Endothelial cell of umbilical vein (primary cell): ENCODE results near the gene PRPF8. TPM values are rescaled to one million over a fixed set of nuclear protein-coding genes. Genes with fewer than 3 reads are reported as not detected.

Experiments used
- BruUV-seq: library from RNA; stranded (reverse); fragments of 400-500 nt; replicated peaks from 2 replicates; lab custom pipeline; 2021; lab: Mats Ljungman, UMichigan
- CTCF ChIA-PET: fragments of 300-600, 350-600 bp; sonication (Branson Sonifier 250); formaldehyde crosslinking; loops from one replicate; lab custom pipeline; 2021; ENCODE audit warnings: antibody characterized with exemption, inconsistent platforms; lab: Charles Lee
- POLR2A ChIA-PET: fragments of 300-600, 350-600 bp; sonication (Branson Sonifier 250); formaldehyde crosslinking; loops from one replicate; lab custom pipeline; 2021; ENCODE audit warnings: antibody characterized with exemption, inconsistent platforms; lab: Charles Lee
- DNase-seq: peaks from one replicate; pipeline ENCODE4 v3.0.0-alpha.2; 2011; ENCODE audit warnings: low read depth, low spot score
- FAIRE-seq: peaks from 2 replicates; lab custom pipeline; 2011; peaks lifted over from hg19 to GRCh38; lab: Jason Lieb, UNC
- H2AFZ ChIP-seq: 2 replicates; pipeline ENCODE4 v1.6.0; 2012; ENCODE audit warnings: low read depth, low read length, control low read depth, inconsistent platforms
- H3K27ac ChIP-seq: 2 replicates; pipeline ENCODE4 v1.5.1; 2011; ENCODE audit warnings: low read depth, mild to moderate bottlenecking, control low read depth, low read length, moderate library complexity; ENCODE audit not compliant: insufficient read depth
- H3K27me3 ChIP-seq, 2 experiments: 2 replicates each; pipeline versions ENCODE4 v1.6.0 to v1.6.1; 2011; ENCODE audit warnings: low read length in 2 of 2, mixed read lengths in 1 of 2; ENCODE audit not compliant: control insufficient read depth in 2 of 2, insufficient read depth in 2 of 2
- H3K36me3 ChIP-seq, 2 experiments: 2 replicates in 1 of 2; 3 replicates in 1 of 2; pipeline ENCODE4 v1.5.1; 2011; ENCODE audit warnings: low read length in 2 of 2, mild to moderate bottlenecking in 1 of 2, moderate library complexity in 1 of 2; ENCODE audit not compliant: control insufficient read depth in 2 of 2, insufficient read depth in 2 of 2; ENCODE audit errors: extremely low read depth in 1 of 2
- H3K4me1 ChIP-seq: 3 replicates; pipeline ENCODE4 v1.5.1; 2011; ENCODE audit warnings: mild to moderate bottlenecking, low read length; ENCODE audit not compliant: control insufficient read depth, insufficient read depth; ENCODE audit errors: extremely low read depth
- H3K4me2 ChIP-seq: 2 replicates; pipeline ENCODE4 v1.6.1; 2011; ENCODE audit warnings: low read length, control low read depth, mixed read lengths; ENCODE audit not compliant: insufficient read depth
- H3K4me3 ChIP-seq, 3 experiments: fragments of 200-600 bp in 1 of 3; sonication (generic), shearing (Covaris generic) in 1 of 3; replicated peaks in 1 of 3; 2 replicates each; pipeline ENCODE4 v1.5.1; 2011 to 2016; ENCODE audit warnings: control low read depth in 3 of 3, low read length in 3 of 3, mild to moderate bottlenecking in 2 of 3, inconsistent platforms in 1 of 3, low read depth in 1 of 3, moderate library complexity in 1 of 3; ENCODE audit not compliant: insufficient read depth in 1 of 3
- H3K79me2 ChIP-seq: 2 replicates; pipeline ENCODE4 v1.6.0; 2012; ENCODE audit warnings: low read length, inconsistent platforms; ENCODE audit not compliant: control insufficient read depth, insufficient read depth
- H3K9ac ChIP-seq: replicated peaks from 2 replicates; pipeline ENCODE3; 2011; ENCODE audit warnings: low read length, control low read depth; ENCODE audit not compliant: insufficient read depth; ENCODE audit errors: extremely low read depth
- H3K9me1 ChIP-seq: replicated peaks from 3 replicates; pipeline ENCODE4 v1.6.0; 2011; ENCODE audit warnings: mild to moderate bottlenecking, low read length; ENCODE audit not compliant: control insufficient read depth, insufficient read depth; ENCODE audit errors: extremely low read depth
- H3K9me3 ChIP-seq: replicated peaks from 2 replicates; pipeline ENCODE4 v1.5.1; 2012; ENCODE audit warnings: low read length, inconsistent platforms; ENCODE audit not compliant: control insufficient read depth, insufficient read depth
- H4K20me1 ChIP-seq: replicated peaks from 2 replicates; pipeline ENCODE3; 2011; ENCODE audit warnings: mild to moderate bottlenecking, low read length; ENCODE audit not compliant: control insufficient read depth, insufficient read depth; ENCODE audit errors: extremely low read depth
- EZH2 ChIP-seq: IDR thresholded peaks from 2 replicates; pipeline ENCODE4 v1.6.1; 2012; ENCODE audit warnings: borderline replicate concordance, low read depth, mild to moderate bottlenecking, moderate library complexity, low read length, inconsistent platforms; ENCODE audit not compliant: severe bottlenecking
- FOS ChIP-seq: IDR thresholded peaks from 2 replicates; pipeline ENCODE4 v1.6.1; 2011; ENCODE audit warnings: mild to moderate bottlenecking, low read length, moderate library complexity, borderline replicate concordance; ENCODE audit not compliant: insufficient read depth
- JUN ChIP-seq: IDR thresholded peaks from 2 replicates; pipeline ENCODE4 v1.6.1; 2011; ENCODE audit warnings: borderline replicate concordance, low read depth; ENCODE audit not compliant: insufficient read length, insufficient read depth
- MYC ChIP-seq: IDR thresholded peaks from one replicate; pipeline ENCODE4 v1.6.1; 2011; ENCODE audit warnings: mild to moderate bottlenecking, low read depth, low read length
- POLR2A ChIP-seq: IDR thresholded peaks from 2 replicates; pipeline ENCODE4 v1.6.1; 2012; ENCODE audit warnings: low read depth, mild to moderate bottlenecking, control low read depth, low read length
- POLR2AphosphoS5 ChIP-seq: IDR thresholded peaks from 2 replicates; pipeline ENCODE4 v1.6.1; 2012; ENCODE audit warnings: low read depth, mild to moderate bottlenecking, control low read depth, low read length, moderate library complexity; ENCODE audit not compliant: insufficient read depth
- dilution Hi-C: fragments of 300-500 bp; cut with MboI; formaldehyde crosslinking; loops from one replicate; pipeline ENCODE4 v1.15.0; 2019; ENCODE audit warnings: low sequenced_read_pairs; ENCODE audit not compliant: extremely low pct_ligation_motif_present
- intact Hi-C: fragments of 100-400 bp; cut with micrococcal nuclease; formaldehyde crosslinking; loops from one replicate; pipeline ENCODE4 v1.10.0; 2022
- polyA plus RNA-seq, 4 experiments: library from polyadenylated mRNA; depleted of rRNA in 3 of 4; stranded (reverse) in 3 of 4; unstranded in 1 of 4; fragments of >200 nt; gene quantifications; 2 replicates each; pipeline versions ENCODE4 v1.2.1 to v1.2.3, GENCODE V29; 2011 to 2012; ENCODE audit warnings: missing spikeins in 1 of 4
- total RNA-seq: library from RNA; stranded (reverse); gene quantifications from 2 replicates; pipeline ENCODE4 v1.2.3, GENCODE V29; 2021
- TF ChIP-seq, protein P1 (sequence below), 2 donors: IDR thresholded peaks; 1 replicate in 1 of 2; 2 replicates in 1 of 2; pipeline ENCODE4 v1.5.1; 2011; ENCODE audit warnings: low read length in 2 of 2, mild to moderate bottlenecking in 2 of 2, moderate library complexity in 2 of 2, control low read depth in 1 of 2, inconsistent platforms in 1 of 2, low read depth in 1 of 2; ENCODE audit not compliant: insufficient read depth in 1 of 2; ENCODE audit errors: extremely low read depth in 1 of 2
- TF ChIP-seq, protein P2 (sequence below): IDR thresholded peaks from 2 replicates; pipeline ENCODE4 v1.6.1; 2011; ENCODE audit not compliant: insufficient read depth, insufficient read length

PRPF8 gene
- total and polyA plus RNA-seq, 2 donors (not counting 3 experiments of a cell fraction or from before 2014, with no cell fraction given), result 215 to 301 TPM

DNA sequence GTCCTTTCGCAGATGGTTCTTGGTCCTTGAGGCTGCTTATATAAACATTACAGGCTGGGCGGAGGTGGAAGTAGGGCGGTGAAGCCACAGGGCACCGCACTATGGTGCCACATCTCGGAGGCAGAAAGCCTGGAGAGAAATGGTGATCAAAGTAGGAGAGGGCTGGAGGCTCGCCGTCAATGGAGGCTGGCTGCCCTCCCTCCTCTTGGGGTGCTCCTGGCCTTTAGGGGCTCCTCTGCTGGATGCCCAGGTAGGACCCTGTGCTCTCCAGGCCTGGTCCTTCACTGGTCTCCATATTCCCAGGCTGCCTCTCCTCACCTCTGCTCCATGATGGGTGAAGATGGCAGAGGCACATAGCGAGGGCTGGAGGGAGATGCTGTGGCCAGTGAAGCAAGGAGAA is 27.6 kb upstream of the PRPF8 start:
- ChIA-PET POLR2A (interaction anchor here (0.9 kb wide), 1 partner anchor 72 kb away, joined by 3 read pairs; no protein-coding TSS in a partner anchor), CTCF (interaction anchor here (2.8 kb wide), 1 partner anchor 63 kb away, joined by 12 read pairs; the partner anchor contains the start of gene RILP)
- BruUV-seq, result no TSS peak
- H3K4me3 ChIP-seq, result no peak overlapping the region
- no peak overlapping the region for H3K27ac ChIP-seq
- no peaks in the 10 kb centered on the region for H3K9me1 ChIP-seq
- peaks cover 41% of the 10 kb centered on the region for H3K79me2 ChIP-seq
- H2AFZ ChIP-seq, result no peak overlapping the region
- intact Hi-C loops (loop anchor here (10.0 kb wide), 2 partner anchors 147 to 623 kb away; partner anchors contain the start of genes PITPNA, SGSM2 and TSR1), dilution Hi-C loops (no loop called here)
- no peak overlapping the region for H3K9ac ChIP-seq
- no peaks in the 10 kb centered on the region for H4K20me1 ChIP-seq
- no peak overlapping the region for H3K4me2 ChIP-seq
- H3K36me3 ChIP-seq, result peaks cover 19 to 20% of the 10 kb centered on the region in 2 experiments
- DNase-seq, result no peak
- H3K27me3 ChIP-seq, result no peaks in the 10 kb centered on the region
- H3K4me1 ChIP-seq, result peaks cover 36% of the 10 kb centered on the region
- TF ChIP-seq, protein P1, sequence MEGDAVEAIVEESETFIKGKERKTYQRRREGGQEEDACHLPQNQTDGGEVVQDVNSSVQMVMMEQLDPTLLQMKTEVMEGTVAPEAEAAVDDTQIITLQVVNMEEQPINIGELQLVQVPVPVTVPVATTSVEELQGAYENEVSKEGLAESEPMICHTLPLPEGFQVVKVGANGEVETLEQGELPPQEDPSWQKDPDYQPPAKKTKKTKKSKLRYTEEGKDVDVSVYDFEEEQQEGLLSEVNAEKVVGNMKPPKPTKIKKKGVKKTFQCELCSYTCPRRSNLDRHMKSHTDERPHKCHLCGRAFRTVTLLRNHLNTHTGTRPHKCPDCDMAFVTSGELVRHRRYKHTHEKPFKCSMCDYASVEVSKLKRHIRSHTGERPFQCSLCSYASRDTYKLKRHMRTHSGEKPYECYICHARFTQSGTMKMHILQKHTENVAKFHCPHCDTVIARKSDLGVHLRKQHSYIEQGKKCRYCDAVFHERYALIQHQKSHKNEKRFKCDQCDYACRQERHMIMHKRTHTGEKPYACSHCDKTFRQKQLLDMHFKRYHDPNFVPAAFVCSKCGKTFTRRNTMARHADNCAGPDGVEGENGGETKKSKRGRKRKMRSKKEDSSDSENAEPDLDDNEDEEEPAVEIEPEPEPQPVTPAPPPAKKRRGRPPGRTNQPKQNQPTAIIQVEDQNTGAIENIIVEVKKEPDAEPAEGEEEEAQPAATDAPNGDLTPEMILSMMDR (IDR thresholded peaks at IDR 0.05; ENCODE audit: extremely low read depth in 1 of 2, insufficient read depth in 1 of 2, low read depth in 1 of 2, low read length in 2 of 2), result no peak
- no peak for TF ChIP-seq MYC
- TF ChIP-seq POLR2AphosphoS5, result no peak
- no peak for TF ChIP-seq POLR2A
- TF ChIP-seq JUN, result no peak
- TF ChIP-seq EZH2, result no peak
- TF ChIP-seq, protein P2, sequence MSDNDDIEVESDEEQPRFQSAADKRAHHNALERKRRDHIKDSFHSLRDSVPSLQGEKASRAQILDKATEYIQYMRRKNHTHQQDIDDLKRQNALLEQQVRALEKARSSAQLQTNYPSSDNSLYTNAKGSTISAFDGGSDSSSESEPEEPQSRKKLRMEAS, result no peak
- no peak for TF ChIP-seq FOS
- no peak for FAIRE-seq
- H3K9me3 ChIP-seq, result no peaks in the 10 kb centered on the region
